H1 (cell line): ENCODE results near the gene KCNJ3. TPM values are rescaled to one million over a fixed set of nuclear protein-coding genes. Genes with fewer than 3 reads are reported as not detected.

Experiments
- CTCF ChIA-PET: fragments of 300-600 bp; sonication (Branson Sonifier 250); formaldehyde crosslinking; loops from one replicate; lab custom pipeline; 2021; ENCODE audit not compliant: partially characterized antibody; lab: Charles Lee
- POLR2A ChIA-PET: fragments of 300-600 bp; sonication (Branson Sonifier 250); formaldehyde crosslinking; loops from one replicate; lab custom pipeline; 2021; ENCODE audit warnings: inconsistent platforms; ENCODE audit not compliant: partially characterized antibody; lab: Charles Lee
- DNase-seq, 2 experiments: peaks; one replicate each; pipeline versions ENCODE4 v3.0.0 to v3.0.0-alpha.2; 2010 to 2022; ENCODE audit warnings: low spot score in 2 of 2, low read depth in 1 of 2, mixed read lengths in 1 of 2
- FAIRE-seq: peaks from 2 replicates; lab custom pipeline; 2011; peaks lifted over from hg19 to GRCh38; lab: Jason Lieb, UNC
- H2AFZ ChIP-seq: 2 replicates; pipeline ENCODE4 v1.8.1; 2012; ENCODE audit warnings: low read length, inconsistent platforms
- H2AK5ac ChIP-seq: 2 replicates; pipeline ENCODE4 v1.6.1; 2013; ENCODE audit warnings: low read depth, low read length
- H2BK120ac ChIP-seq: replicated peaks from 2 replicates; pipeline ENCODE3; 2013; ENCODE audit warnings: low read depth, low read length, inconsistent platforms
- H2BK12ac ChIP-seq: 2 replicates; pipeline ENCODE4 v1.6.1; 2013; ENCODE audit warnings: low read depth, low read length
- H2BK15ac ChIP-seq: 2 replicates; pipeline ENCODE4 v1.6.1; 2013; ENCODE audit warnings: low read length
- H2BK20ac ChIP-seq: 2 replicates; pipeline ENCODE4 v1.6.1; 2013; ENCODE audit warnings: low read length
- H2BK5ac ChIP-seq: 2 replicates; pipeline ENCODE4 v1.6.1; 2013; ENCODE audit warnings: low read depth, low read length
- H3K14ac ChIP-seq: 2 replicates; pipeline ENCODE4 v1.6.1; 2013; ENCODE audit warnings: inconsistent platforms; ENCODE audit not compliant: insufficient read length
- H3K18ac ChIP-seq: 2 replicates; pipeline ENCODE4 v1.6.1; 2013; ENCODE audit warnings: low read length; ENCODE audit errors: extremely low read depth
- H3K23ac ChIP-seq: 2 replicates; pipeline ENCODE4 v1.6.1; 2013; ENCODE audit warnings: inconsistent platforms; ENCODE audit not compliant: insufficient read length
- H3K23me2 ChIP-seq: 2 replicates; pipeline ENCODE4 v1.6.1; 2013; ENCODE audit warnings: low read depth, low read length
- H3K27ac ChIP-seq: 2 replicates; pipeline ENCODE4 v1.6.1; 2011; ENCODE audit warnings: low read depth, low read length, inconsistent platforms
- H3K27me3 ChIP-seq, 4 experiments: replicated peaks in 1 of 4; 1 replicate in 1 of 4; 2 replicates in 3 of 4; pipeline versions ENCODE4 v1.6.1 to v1.8.1; 2011 to 2013; ENCODE audit warnings: low read length in 3 of 4, mild to moderate bottlenecking in 3 of 4, inconsistent platforms in 2 of 4, mixed read lengths in 2 of 4, moderate library complexity in 1 of 4; ENCODE audit not compliant: control insufficient read depth in 3 of 4, insufficient read depth in 3 of 4; ENCODE audit errors: extremely low read depth in 1 of 4
- H3K36me3 ChIP-seq, 4 experiments: 2 replicates each; pipeline versions ENCODE4 v1.6.1 to v1.8.1; 2011 to 2013; ENCODE audit warnings: mild to moderate bottlenecking in 4 of 4, low read length in 3 of 4, moderate library complexity in 2 of 4, control low read depth in 1 of 4, inconsistent platforms in 1 of 4; ENCODE audit not compliant: insufficient read depth in 4 of 4, control insufficient read depth in 2 of 4
- H3K4ac ChIP-seq: replicated peaks from 2 replicates; pipeline ENCODE3; 2013; ENCODE audit warnings: low read length, low read depth, mixed read lengths, inconsistent platforms; ENCODE audit not compliant: insufficient read length
- H3K4me1 ChIP-seq, 4 experiments: replicated peaks in 1 of 4; 1 replicate in 1 of 4; 2 replicates in 3 of 4; pipeline versions ENCODE4 v1.6.1 to v1.8.1; 2011 to 2013; ENCODE audit warnings: low read length in 3 of 4, inconsistent platforms in 2 of 4, mixed read lengths in 1 of 4; ENCODE audit not compliant: insufficient read depth in 4 of 4, control insufficient read depth in 3 of 4
- H3K4me2 ChIP-seq, 2 experiments: 2 replicates each; pipeline versions ENCODE4 v1.6.1 to v1.8.1; 2011 to 2013; ENCODE audit warnings: low read depth in 2 of 2, low read length in 2 of 2, control low read depth in 1 of 2, inconsistent platforms in 1 of 2, mild to moderate bottlenecking in 1 of 2; ENCODE audit not compliant: insufficient read depth in 1 of 2
- H3K4me3 ChIP-seq, 4 experiments: fragments of 200-600, 300-600 bp in 1 of 4; sonication (generic), shearing (Covaris generic), sonication (Bioruptor Twin) in 1 of 4; 2 replicates each; pipeline versions ENCODE4 v1.5.1 to v1.8.1; 2011 to 2016; ENCODE audit warnings: low read length in 4 of 4, low read depth in 3 of 4, control low read depth in 2 of 4, inconsistent platforms in 2 of 4, mild to moderate bottlenecking in 2 of 4, mixed read lengths in 1 of 4, moderate library complexity in 1 of 4; ENCODE audit not compliant: insufficient read depth in 2 of 4; ENCODE audit errors: extremely low read depth in 1 of 4
- H3K56ac ChIP-seq: replicated peaks from 2 replicates; pipeline ENCODE3; 2013; ENCODE audit warnings: low read depth, mild to moderate bottlenecking, mixed read lengths, low read length, inconsistent platforms; ENCODE audit not compliant: insufficient read length
- H3K79me1 ChIP-seq: 2 replicates; pipeline ENCODE4 v1.6.1; 2013; ENCODE audit warnings: low read depth, low read length, control low read depth
- H3K79me2 ChIP-seq, 2 experiments: 2 replicates each; pipeline versions ENCODE4 v1.6.1 to v1.8.1; 2012 to 2013; ENCODE audit warnings: low read length in 2 of 2, mild to moderate bottlenecking in 2 of 2, inconsistent platforms in 1 of 2; ENCODE audit not compliant: insufficient read depth in 2 of 2, control insufficient read depth in 1 of 2
- H3K9ac ChIP-seq, 4 experiments: replicated peaks in 1 of 4; 1 replicate in 1 of 4; 2 replicates in 3 of 4; pipeline versions ENCODE4 v1.6.1 to v1.8.1; 2011 to 2013; ENCODE audit warnings: low read depth in 3 of 4, low read length in 3 of 4, control low read depth in 2 of 4, mild to moderate bottlenecking in 2 of 4, moderate library complexity in 2 of 4, inconsistent platforms in 1 of 4; ENCODE audit errors: extremely low read depth in 1 of 4
- H3K9me3 ChIP-seq, 2 experiments: 2 replicates each; pipeline versions ENCODE4 v1.6.1 to v1.8.1; 2012 to 2013; ENCODE audit warnings: mild to moderate bottlenecking in 2 of 2, moderate library complexity in 2 of 2, control low read depth in 1 of 2, inconsistent platforms in 1 of 2, low read depth in 1 of 2, low read length in 1 of 2, mixed read lengths in 1 of 2; ENCODE audit not compliant: insufficient read depth in 2 of 2
- H4K20me1 ChIP-seq, 2 experiments: replicated peaks in 1 of 2; 2 replicates each; pipeline versions ENCODE3 to v1.8.1; 2011 to 2013; ENCODE audit warnings: inconsistent platforms in 2 of 2, low read length in 2 of 2, mild to moderate bottlenecking in 1 of 2; ENCODE audit not compliant: insufficient read depth in 2 of 2, control insufficient read depth in 1 of 2
- H4K5ac ChIP-seq: 2 replicates; pipeline ENCODE4 v1.6.1; 2013; ENCODE audit warnings: low read length, low read depth, mixed read lengths, inconsistent platforms; ENCODE audit not compliant: insufficient read length
- H4K8ac ChIP-seq: 2 replicates; pipeline ENCODE4 v1.8.0; 2013; ENCODE audit warnings: mild to moderate bottlenecking, moderate library complexity, low read length, inconsistent platforms; ENCODE audit not compliant: insufficient read depth; ENCODE audit errors: extremely low read depth
- H4K91ac ChIP-seq: replicated peaks from 2 replicates; pipeline ENCODE3; 2013; ENCODE audit warnings: low read length, mixed read lengths, inconsistent platforms; ENCODE audit not compliant: insufficient read length
- WGBS, 2 experiments: shearing (Covaris generic) in 1 of 2; methylation state at CpG; one replicate each; pipeline versions ENCODE4 v1.1.6 to v1.1.7; 2013 to 2015; ENCODE audit warnings: low lambda C conversion rate in 2 of 2, mixed read lengths in 2 of 2, inconsistent platforms in 1 of 2, low coverage in 1 of 2, missing lambda C conversion rate in 1 of 2; ENCODE audit not compliant: insufficient replicate concordance in 2 of 2, insufficient coverage in 1 of 2, insufficient read length in 1 of 2; ENCODE audit errors: extremely low coverage in 1 of 2, missing lambda C conversion rate in 1 of 2; 5-methylcytosine and 5-hydroxymethylcytosine counted together
- polyA plus RNA-seq, 7 experiments: library from polyadenylated mRNA; depleted of rRNA in 3 of 7; stranded (reverse) in 5 of 7; unstranded in 2 of 7; fragments of >200 nt in 5 of 7; fragments of 200-250 nt in 2 of 7; gene quantifications; 1 replicate in 5 of 7; 2 replicates in 1 of 7; 4 replicates in 1 of 7; pipeline versions ENCODE4 v1.2.1 to v1.2.3, GENCODE V29; 2011 to 2013; ENCODE audit warnings: missing spikeins in 2 of 7, mixed read lengths in 2 of 7
- total RNA-seq: library from RNA; stranded (reverse); fragmentation: NEBNext Ultra II Directional; extraction: Animal tissue kit (Norgen Biotek cat#: 25700); gene quantifications from 2 replicates; pipeline ENCODE4 v1.2.1, GENCODE V29; 2021

The KCNJ3 gene
- total and polyA plus RNA-seq, 2 of the 8 experiments (the other 6 are each of a cell fraction or from before 2014, with no cell fraction given) = 0.11 to 0.50 TPM

DNA sequence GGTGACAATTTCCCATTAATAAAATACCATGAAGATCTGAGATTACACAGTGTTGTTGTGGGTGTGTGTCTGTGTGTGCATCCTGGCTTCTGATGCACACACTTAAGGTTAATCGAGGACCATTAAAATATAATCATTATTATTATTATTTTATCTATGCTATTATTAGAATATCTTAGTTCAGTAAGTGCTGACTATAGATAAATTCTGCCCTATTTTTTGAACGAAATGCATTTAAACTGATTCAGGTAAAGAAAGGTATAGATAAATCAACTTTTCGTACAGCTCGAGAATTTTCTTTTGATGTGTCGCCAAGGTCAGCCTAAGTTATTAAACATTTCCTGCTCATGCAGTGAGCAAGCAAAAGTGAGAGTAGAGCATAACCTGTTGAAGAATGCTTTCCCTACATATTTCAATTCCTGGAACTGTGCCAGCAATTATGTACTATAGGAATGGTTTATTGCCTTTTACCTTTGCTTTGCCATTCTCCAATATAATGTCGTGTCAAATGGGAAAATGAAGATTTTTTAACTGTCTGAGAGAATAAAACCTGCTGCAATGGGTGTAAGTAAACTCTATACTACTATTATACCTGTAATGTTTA is 25.8 kb downstream of the KCNJ3 start:
- no peak overlapping the region for H4K91ac ChIP-seq
- H2BK12ac ChIP-seq = no peak overlapping the region
- no peak overlapping the region for H3K56ac ChIP-seq
- CTCF ChIA-PET = no interaction called here
- no peak overlapping the region for H3K4me2 ChIP-seq
- H3K23ac ChIP-seq = no peak overlapping the region
- no peak overlapping the region for H3K27ac ChIP-seq
- H4K8ac ChIP-seq = no peak overlapping the region
- H3K14ac ChIP-seq = no peak overlapping the region
- H4K5ac ChIP-seq = no peak overlapping the region
- no peak overlapping the region for H2BK15ac ChIP-seq
- no peaks in the 10 kb centered on the region for H3K36me3 ChIP-seq
- H4K20me1 ChIP-seq = no peaks in the 10 kb centered on the region
- no peak overlapping the region for H3K4me3 ChIP-seq
- H3K4me1 ChIP-seq = no peaks in the 10 kb centered on the region
- H3K23me2 ChIP-seq = no peaks in the 10 kb centered on the region
- no peak overlapping the region for H3K4ac ChIP-seq
- H2BK5ac ChIP-seq = no peak overlapping the region
- H3K79me1 ChIP-seq = no peaks in the 10 kb centered on the region
- no peak overlapping the region for H3K9ac ChIP-seq
- H3K9me3 ChIP-seq = no peaks in the 10 kb centered on the region
- H2AK5ac ChIP-seq = no peak overlapping the region
- H3K27me3 ChIP-seq = no peaks in the 10 kb centered on the region
- no peaks in the 10 kb centered on the region for H3K79me2 ChIP-seq
- no peak for FAIRE-seq
- no peak overlapping the region for H2BK120ac ChIP-seq
- no peak overlapping the region for H2AFZ ChIP-seq
- no peak overlapping the region for H3K18ac ChIP-seq
- no peak for DNase-seq
- WGBS, 2 experiments = 94% methylated on average over 6 of the region's 6 CpGs; no CpG with 5 or more reads in 1 of the 2 experiments
- H2BK20ac ChIP-seq = no peak overlapping the region
- POLR2A ChIA-PET = no interaction called here
